Small intestine (tissue), 16 donors: Measurements from ENCODE around the gene RAB2B. TPM values are rescaled to one million over a fixed set of nuclear protein-coding genes. Genes with fewer than 3 reads are reported as not detected.

Experiments used
- DNase-seq, 2 donors: peaks; one replicate each; pipeline versions ENCODE4 v3.0.0 to v3.0.0-alpha.2; 2013
- FAIRE-seq: peaks from 2 replicates; lab custom pipeline; 2012; peaks lifted over from hg19 to GRCh38; lab: Jason Lieb, UNC
- H3K27ac ChIP-seq, 3 donors: one replicate each; pipeline ENCODE4 v1.5.1; 2013; ENCODE audit warnings: low read length in 2 of 3, mild to moderate bottlenecking in 2 of 3, control low read depth in 1 of 3, inconsistent platforms in 1 of 3, low read depth in 1 of 3, moderate library complexity in 1 of 3
- H3K27me3 ChIP-seq, 3 donors: one replicate each; pipeline ENCODE4 v1.6.1; 2013; ENCODE audit warnings: low read length in 3 of 3, inconsistent platforms in 1 of 3; ENCODE audit not compliant: control insufficient read depth in 3 of 3, insufficient read depth in 3 of 3
- H3K36me3 ChIP-seq, 3 donors: one replicate each; pipeline ENCODE4 v1.6.1; 2013; ENCODE audit warnings: low read length in 3 of 3, inconsistent platforms in 1 of 3, low read depth in 1 of 3, mild to moderate bottlenecking in 1 of 3, moderate library complexity in 1 of 3; ENCODE audit not compliant: control insufficient read depth in 3 of 3, insufficient read depth in 2 of 3
- H3K4me1 ChIP-seq, 3 donors: one replicate each; pipeline ENCODE4 v1.6.1; 2013; ENCODE audit warnings: low read length in 2 of 3, inconsistent platforms in 1 of 3, low read depth in 1 of 3, mild to moderate bottlenecking in 1 of 3, moderate library complexity in 1 of 3; ENCODE audit not compliant: control insufficient read depth in 3 of 3, insufficient read depth in 2 of 3
- H3K4me3 ChIP-seq, 3 donors: one replicate each; pipeline ENCODE4 v1.5.1; 2013; ENCODE audit warnings: low read length in 3 of 3, control low read depth in 1 of 3, inconsistent platforms in 1 of 3, low read depth in 1 of 3, mild to moderate bottlenecking in 1 of 3, moderate library complexity in 1 of 3
- H3K9me3 ChIP-seq, 2 donors: one replicate each; pipeline ENCODE4 v1.6.1; 2013; ENCODE audit warnings: low read depth in 1 of 2, low read length in 1 of 2; ENCODE audit not compliant: control insufficient read depth in 2 of 2, insufficient read depth in 1 of 2
- WGBS, 3 donors: extraction: QIAGEN DNeasy Blood & Tissue Kit; methylation state at CpG; one replicate each; pipeline ENCODE4 v1.1.7; 2013; 5-methylcytosine and 5-hydroxymethylcytosine counted together
- long read RNA-seq, 10 donors: transcript quantifications; one replicate each; lab custom pipeline, GENCODE V29; 2026
- polyA plus RNA-seq, 4 donors: library from polyadenylated mRNA; stranded (reverse) in 3 of 4; unstranded in 1 of 4; fragments of 200-250 nt in 3 of 4; fragments of 120-200 nt in 1 of 4; gene quantifications; one replicate each; pipeline versions ENCODE4 v1.2.1 to v1.2.3, GENCODE V29; 2013
- donor health status: healthy with polysubstance abuse.
- donor health status: control.
- donor health status: control.
- donor health status: Bipolar disorder and iron deficiency.
- donor health status: healthy.

RAB2B gene
- 10 to 100 TPM in 1 of 4 donors, 1 to 10 TPM in 3; 7.4 to 24.9 (median 8.0) TPM for polyA plus RNA-seq
- long read RNA-seq, donor 1: 0 reads
- long read RNA-seq, donor 2, partial matches to known transcripts: 0 of 1 reads
- long read RNA-seq, donor 2, other reads (novel, unspliced or antisense): 0 of 1 reads
- long read RNA-seq, donor 3: 0 reads
- long read RNA-seq, donor 4: 0 reads
- long read RNA-seq, donor 5, partial matches to known transcripts: 0 of 1 reads
- long read RNA-seq, donor 5, other reads (novel, unspliced or antisense): 0 of 1 reads
- long read RNA-seq, donor 6, partial matches to known transcripts: 0 of 2 reads
- long read RNA-seq, donor 6, other reads (novel, unspliced or antisense): 0 of 2 reads
- long read RNA-seq, donor 7: 0 reads
- long read RNA-seq, donor 8, partial matches to known transcripts: 0 of 1 reads
- long read RNA-seq, donor 8, other reads (novel, unspliced or antisense): 0 of 1 reads
- long read RNA-seq, donor 9, partial matches to known transcripts: 0 of 2 reads
- long read RNA-seq, donor 9, other reads (novel, unspliced or antisense): 0 of 2 reads
- long read RNA-seq, donor 10, partial matches to known transcripts: 0 of 3 reads
- long read RNA-seq, donor 10, other reads (novel, unspliced or antisense): 0 of 3 reads

- Histone ChIP-seq H3K4me3 (peak within 1 kb of the TSS; percentile 75 to 91 (median 89)), H3K4me1 (peaks cover 0 to 4% (median 2%) of the 10 kb centered on the region in 3 donors), H3K27me3 (no peaks in the 10 kb centered on the region), H3K36me3 (peaks cover 0 to 20% (median 7%) of the 10 kb centered on the region in 3 donors), H3K27ac (peak within 1 kb of the TSS; percentile 82 to 95 (median 90)), H3K9me3 (no peaks in the 10 kb centered on the region)
- no peak for FAIRE-seq
- DNase-seq: peak; percentile 99
- WGBS, 3 donors: 0 to 1% (median 0%) methylated on average over 49 of the region's 49 CpGs
These were observed at the start of gene RAB2B, which contains the start of gene TOX4 for GRCh38 chr14:21476925-21477681. Gene RAB2B (minus strand): TSS chr14:21476959. CDS start chr14:21476872, 87 bp downstream. Gene TOX4 (plus strand): TSS chr14:21477195. CDS start chr14:21477279, 84 bp downstream.

- Histone ChIP-seq H3K4me1 (peaks cover 0 to 12% (median 0%) of the 10 kb centered on the region in 3 donors), H3K27ac (peak within 1 kb of the TSS in 2 of 3 donors; percentile 18 to 61), H3K4me3 (peak within 1 kb of the TSS; percentile 44 to 70 (median 56)), H3K36me3 (peaks cover 0 to 26% (median 0%) of the 10 kb centered on the region in 3 donors), H3K9me3 (no peaks in the 10 kb centered on the region), H3K27me3 (no peaks in the 10 kb centered on the region)
- WGBS, 3 donors: 1 to 2% (median 1%) methylated on average over 36 to 43 of the region's 43 CpGs
- peak; percentile 27 to 78 for DNase-seq
- FAIRE-seq: no peak
These were observed 49.4 kb upstream of the RAB2B start, which contains the start of gene SALL2 for GRCh38 chr14:21525962-21526671. Gene SALL2 (minus strand): TSS chr14:21526346. CDS start chr14:21526127, 219 bp downstream.

GRCh38 chr14:21525571-21525961 is 48.8 kb upstream of the RAB2B start:
- Histone ChIP-seq H3K4me1 (peaks cover 0 to 12% (median 0%) of the 10 kb centered on the region in 3 donors), H3K36me3 (peaks cover 0 to 26% (median 0%) of the 10 kb centered on the region in 3 donors), H3K9me3 (no peaks in the 10 kb centered on the region), H3K27me3 (no peaks in the 10 kb centered on the region), H3K4me3 (peak overlapping the region; percentile 44 to 70 (median 56)), H3K27ac (no peak overlapping the region)
- 33 to 77% (median 57%) methylated on average over 7 to 11 of the region's 12 CpGs for WGBS, 3 donors
- FAIRE-seq: no peak
- peak in 1 of 2 donors; percentile 27 for DNase-seq

GRCh38 chr14:21524575-21525490 is 48.1 kb upstream of the RAB2B start:
- Histone ChIP-seq H3K27ac (no peak overlapping the region), H3K4me1 (peaks cover 0 to 12% (median 0%) of the 10 kb centered on the region in 3 donors), H3K4me3 (peak overlapping the region in 1 of 3 donors; percentile 70), H3K27me3 (no peaks in the 10 kb centered on the region), H3K36me3 (peaks cover 0 to 26% (median 0%) of the 10 kb centered on the region in 3 donors), H3K9me3 (no peaks in the 10 kb centered on the region)
- 84 to 85% (median 84%) methylated on average over 15 to 18 of the region's 18 CpGs for WGBS, 3 donors
- no peak for FAIRE-seq
- no peak for DNase-seq

- Histone ChIP-seq H3K9me3 (no peaks in the 10 kb centered on the region), H3K27me3 (no peaks in the 10 kb centered on the region), H3K4me1 (peaks cover 0 to 8% (median 0%) of the 10 kb centered on the region in 3 donors), H3K27ac (no peak overlapping the region), H3K36me3 (peaks cover 0 to 26% (median 0%) of the 10 kb centered on the region in 3 donors), H3K4me3 (no peak overlapping the region)
- FAIRE-seq (no peak), DNase-seq (no peak)
- WGBS, 3 donors: 73 to 77% (median 76%) methylated on average over 6 to 7 of the region's 7 CpGs
These were observed 46.4 kb upstream of the RAB2B start for GRCh38 chr14:21523203-21523602.

- FAIRE-seq (no peak), DNase-seq (no peak)
- Histone ChIP-seq H3K36me3 (peaks cover 0 to 26% (median 0%) of the 10 kb centered on the region in 3 donors), H3K4me3 (no peak overlapping the region), H3K27me3 (no peaks in the 10 kb centered on the region), H3K4me1 (peaks cover 0 to 2% (median 0%) of the 10 kb centered on the region in 3 donors), H3K27ac (no peak overlapping the region), H3K9me3 (no peaks in the 10 kb centered on the region)
- 74 to 83% (median 75%) methylated on average over 2 of the region's 2 CpGs for WGBS, 3 donors
These were observed 44.7 kb upstream of the RAB2B start for GRCh38 chr14:21521501-21521900.

- H3K27ac ChIP-seq: no peak overlapping the region
- 74 to 87% (median 83%) methylated on average over 1 of the region's 1 CpG for WGBS, 3 donors
- no peak overlapping the region for H3K4me3 ChIP-seq
- no peak for DNase-seq
- peaks cover 0 to 26% (median 0%) of the 10 kb centered on the region in 3 donors for H3K36me3 ChIP-seq
- peaks cover 0 to 2% (median 0%) of the 10 kb centered on the region in 3 donors for H3K4me1 ChIP-seq
- no peak for FAIRE-seq
- H3K9me3 ChIP-seq: no peaks in the 10 kb centered on the region
- no peaks in the 10 kb centered on the region for H3K27me3 ChIP-seq
These were observed 44.0 kb upstream of the RAB2B start for GRCh38 chr14:21520767-21521166.
